Right ventricle myocardium inferior (tissue), 1 donor: ENCODE results near the gene FAM83G. TPM values are rescaled to one million over a fixed set of nuclear protein-coding genes. Genes with fewer than 3 reads are reported as not detected.
A peak's percentile ranks its signal among the peaks of the same experiment; 100 is the strongest.
"Not testable (repeated sequence)": the region's sequence is repeated elsewhere in the genome, so short reads cannot be mapped to it uniquely, and the experiment has no call there.

ENCODE experiments used
- ATAC-seq: fragments of 200-7000 bp; cut with Tn5 transposase; one replicate; pipeline ENCODE4 v1.9.1; 2020; ENCODE audit warnings: mild to moderate bottlenecking, moderate library complexity
- DNase-seq: peaks from one replicate; pipeline ENCODE4 v3.0.0; 2021; ENCODE audit errors: missing footprints
- intact Hi-C: fragments of 100-400 bp; cut with DNase I; formaldehyde crosslinking; loops from one replicate; pipeline ENCODE4 v1.11.0; 2022
- long read RNA-seq: library from polyadenylated mRNA; unstranded; transcript quantifications from one replicate; pipeline ENCODE4 v2.0.0, GENCODE V29; 2021
- total RNA-seq: library from RNA; stranded (reverse); fragmentation: NEBNext Ultra II Directional; extraction: Animal tissue kit (Norgen Biotek cat#: 25700); gene quantifications from one replicate; pipeline ENCODE4 v1.2.1, GENCODE V29; 2021
- donor health status: DM: no; HTN: yes; CAD: no; lungs with severe emphysema.

FAM83G gene
- total RNA-seq, result 2.7 TPM
- long read RNA-seq, full-length matches to known transcripts, result 1 of 6 reads
- long read RNA-seq, partial matches to known transcripts, result 2 of 6 reads
- long read RNA-seq, other reads (novel, unspliced or antisense), result 3 of 6 reads

GRCh38 chr17:19004421-19005136 is at the start of gene FAM83G:
FAM83G (minus strand) TSS chr17:19004764; CDS start chr17:19004041, 723 bp downstream.
- intact Hi-C loops, result no loop called here
- ATAC-seq (peak; percentile 20), DNase-seq (peak; percentile 81)

- intact Hi-C loops, ATAC-seq, DNase-seq: not testable (repeated sequence)
These were observed 44.3 kb upstream of the FAM83G start for GRCh38 chr17:19048826-19049225.

- DNase-seq, intact Hi-C loops, ATAC-seq: not testable (repeated sequence)
These were observed 42.9 kb upstream of the FAM83G start for GRCh38 chr17:19047510-19047909.

- DNase-seq, ATAC-seq, intact Hi-C loops: not testable (repeated sequence)
These were observed 42.3 kb upstream of the FAM83G start, which contains the start of gene GRAP for GRCh38 chr17:19046782-19047375. GRAP (minus strand) TSS chr17:19046957; CDS start chr17:19046926, 31 bp downstream.

- intact Hi-C loops, DNase-seq, ATAC-seq: not testable (repeated sequence)
These were observed 40.1 kb upstream of the FAM83G start for GRCh38 chr17:19044643-19045042.

DNA sequence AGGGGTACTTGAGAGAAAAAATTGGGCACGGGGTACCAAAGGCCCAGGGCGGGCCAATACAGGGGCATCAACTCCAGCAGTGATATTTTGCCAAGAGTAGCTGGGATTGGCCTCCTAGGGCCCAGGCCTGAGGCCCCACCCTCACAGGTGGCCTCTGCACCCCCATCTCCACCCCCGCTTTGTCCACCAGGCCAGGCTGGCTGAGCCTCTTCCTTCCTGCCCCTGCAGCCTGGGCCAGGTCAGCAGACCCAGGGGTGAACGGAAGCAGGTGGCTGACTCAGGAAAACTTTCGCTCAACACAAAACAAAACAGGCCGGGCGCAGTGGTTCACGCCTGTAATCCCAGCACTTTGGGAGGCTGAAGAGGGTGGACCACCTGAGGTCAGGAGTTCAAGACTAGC is 38.5 kb upstream of the FAM83G start:
- intact Hi-C loops, ATAC-seq, DNase-seq: not testable (repeated sequence)

- DNase-seq, ATAC-seq, intact Hi-C loops: not testable (repeated sequence)
These were observed 37.8 kb upstream of the FAM83G start for GRCh38 chr17:19042369-19042768.

GRCh38 chr17:19041871-19042270 is 37.3 kb upstream of the FAM83G start:
- intact Hi-C loops, ATAC-seq, DNase-seq: not testable (repeated sequence)

GRCh38 chr17:19040350-19040749 is 35.8 kb upstream of the FAM83G start:
- DNase-seq, intact Hi-C loops, ATAC-seq: not testable (repeated sequence)

- intact Hi-C loops, DNase-seq, ATAC-seq: not testable (repeated sequence)
These were observed 34.2 kb upstream of the FAM83G start for GRCh38 chr17:19038730-19039129.

DNA sequence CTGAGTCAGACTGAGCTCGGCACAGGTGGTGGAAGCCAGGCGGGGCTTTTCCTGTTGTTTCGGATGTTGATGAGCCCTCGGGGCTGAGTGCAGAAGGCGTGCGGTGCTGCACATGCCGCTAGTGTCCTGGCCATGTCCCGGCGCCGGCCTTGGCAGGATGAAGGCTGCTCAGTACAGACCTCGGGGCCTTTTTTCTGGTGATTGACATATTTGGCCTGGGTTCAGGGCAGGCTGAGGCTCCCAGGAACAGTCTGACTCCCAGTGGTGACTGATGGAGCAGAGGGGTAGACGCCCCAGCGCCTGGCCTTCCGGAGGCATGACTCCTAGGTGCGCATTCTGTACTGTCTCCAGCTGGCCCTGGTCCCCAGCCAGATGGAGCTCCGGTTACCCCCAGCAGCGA is 33.4 kb upstream of the FAM83G start:
- DNase-seq, intact Hi-C loops: not testable (repeated sequence)
- ATAC-seq, result peak; percentile 83

DNA sequence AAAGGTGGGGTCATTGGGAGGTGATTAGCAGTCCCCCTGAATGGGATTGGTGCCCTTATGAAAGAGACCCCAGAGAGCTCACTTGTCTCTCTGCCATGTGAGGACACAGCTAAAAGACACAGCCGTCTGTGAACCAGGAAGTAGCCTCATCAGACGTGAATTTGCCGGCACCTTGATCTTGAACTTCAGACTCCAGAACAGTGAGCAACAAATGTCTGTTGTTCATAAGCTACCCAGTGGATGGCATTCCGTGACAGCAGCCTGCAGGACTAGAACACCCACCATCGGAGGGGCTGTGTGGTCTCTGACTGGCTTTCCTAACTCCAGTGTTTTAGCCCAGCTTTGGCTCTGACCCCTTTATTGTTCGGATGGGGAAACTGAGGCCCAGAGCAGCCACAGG is 33.0 kb upstream of the FAM83G start:
- DNase-seq, ATAC-seq, intact Hi-C loops: not testable (repeated sequence)

GRCh38 chr17:19036186-19036585 is 31.6 kb upstream of the FAM83G start:
- ATAC-seq, DNase-seq, intact Hi-C loops: not testable (repeated sequence)

GRCh38 chr17:19032377-19032988 is 27.9 kb upstream of the FAM83G start:
- intact Hi-C loops, DNase-seq: not testable (repeated sequence)
- ATAC-seq, result peak; percentile 91

DNA sequence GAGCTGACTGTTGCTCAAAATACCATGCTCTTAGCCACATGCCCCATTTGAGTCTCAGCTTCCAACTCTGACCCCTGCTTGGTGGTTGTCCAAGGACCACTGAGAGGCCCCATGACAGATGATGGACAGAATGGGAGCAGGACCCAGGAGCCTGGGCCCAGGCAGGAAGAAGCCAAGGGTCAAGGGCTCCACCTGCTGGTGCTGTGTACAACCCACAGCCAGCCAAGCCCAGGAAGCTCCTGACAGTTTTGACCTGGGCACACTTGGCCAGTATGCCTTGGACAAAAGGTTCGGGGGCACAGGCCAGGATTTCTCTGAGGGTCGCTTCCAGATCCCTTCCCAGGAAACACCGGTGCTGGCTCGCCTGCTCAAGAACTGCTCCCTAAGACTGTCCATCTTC is 27.2 kb upstream of the FAM83G start:
- ATAC-seq (peak; percentile 86), DNase-seq (peak; percentile 48)
- intact Hi-C loops, result not testable (repeated sequence)

DNA sequence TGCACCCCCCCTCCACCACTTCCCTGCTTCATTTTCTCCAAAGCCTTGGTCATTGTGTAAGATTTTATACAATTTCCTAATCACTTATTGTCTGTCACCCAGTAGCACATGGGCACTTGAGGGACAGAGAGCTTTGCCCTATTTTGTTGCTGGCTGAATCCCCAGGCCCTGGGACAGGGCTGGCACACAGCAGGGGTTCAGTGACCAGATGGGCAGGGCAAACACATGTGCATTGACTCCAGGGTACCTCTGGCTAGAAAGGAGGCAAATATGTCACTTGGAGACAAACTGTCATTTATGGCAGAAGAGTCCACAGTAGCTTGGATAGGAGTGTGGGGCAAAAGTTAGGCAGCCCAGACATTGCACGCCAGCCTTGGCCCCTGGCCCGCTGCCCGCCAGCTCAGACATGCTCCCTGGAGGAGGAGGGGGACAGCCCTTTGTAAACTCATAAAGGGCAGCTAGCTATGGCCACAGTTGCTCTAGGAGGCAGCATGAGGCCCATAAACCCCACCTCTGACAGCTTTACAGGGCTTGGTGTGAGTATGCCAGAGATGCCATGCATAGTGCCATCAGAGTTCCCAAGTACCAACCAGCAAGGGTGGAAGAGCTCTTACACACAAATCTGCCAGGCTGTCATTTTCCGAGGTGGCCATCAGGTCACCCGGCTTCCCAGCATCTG is 26.3 kb upstream of the FAM83G start:
- ATAC-seq, DNase-seq, intact Hi-C loops: not testable (repeated sequence)

- DNase-seq, intact Hi-C loops, ATAC-seq: not testable (repeated sequence)
These were observed 25.2 kb upstream of the FAM83G start for GRCh38 chr17:19029740-19030139.

DNA sequence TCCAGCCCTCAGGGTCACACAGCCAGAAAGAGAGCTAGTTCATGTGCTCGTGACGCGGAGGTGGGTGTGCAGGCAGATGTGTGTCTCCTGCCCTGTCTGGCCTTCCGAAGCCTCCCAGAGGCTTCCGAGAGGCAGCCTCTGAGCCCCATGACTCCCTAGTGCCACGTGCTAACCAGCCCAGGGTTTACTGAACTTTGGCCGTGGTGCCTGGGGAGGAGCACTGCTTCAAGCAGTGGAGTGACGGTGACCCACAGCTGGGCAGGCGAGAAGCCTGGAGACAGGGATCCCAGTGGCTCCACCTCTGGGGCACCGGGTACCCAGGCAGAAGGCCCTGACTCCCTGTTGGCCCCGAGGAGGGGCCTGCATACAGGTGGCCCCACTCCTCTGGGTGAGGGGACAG is 24.1 kb upstream of the FAM83G start:
- intact Hi-C loops, ATAC-seq: not testable (repeated sequence)

More for the DNA sequence above, 24.1 kb upstream of the FAM83G start:
- DNase-seq, result not testable (repeated sequence)
